ENCODE data around the gene LARGE1.

Gene LARGE1

GRCh38 chr22:33741025-33741424, 179.3 kb downstream of the LARGE1 start:
- DNase-seq (ENCODE audit: insufficient read length, low spot score) (no peak), FAIRE-seq (no peak)

DNA sequence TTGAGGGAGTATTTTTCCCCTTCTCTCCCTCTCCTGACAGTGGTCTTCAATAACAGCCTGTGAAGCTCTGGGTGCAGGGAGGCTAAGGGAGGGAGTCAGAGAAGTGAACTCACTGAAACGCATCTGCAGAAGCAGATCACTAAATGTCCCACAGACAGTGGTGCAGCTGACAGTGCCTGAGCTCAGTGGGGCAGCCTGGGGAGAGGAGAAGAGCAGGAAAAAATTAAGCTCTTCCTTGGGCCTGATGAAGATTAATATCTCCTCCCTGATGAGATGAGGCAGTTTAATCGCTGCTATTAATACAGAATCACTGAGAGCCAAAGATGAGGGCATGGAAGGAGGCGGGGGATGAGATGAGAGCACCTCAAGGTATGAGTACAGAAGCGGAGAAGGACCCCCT, 180.8 kb downstream of the LARGE1 start:
- no peak for FAIRE-seq
- no peak for DNase-seq (ENCODE audit: insufficient read length, low spot score)

DNA sequence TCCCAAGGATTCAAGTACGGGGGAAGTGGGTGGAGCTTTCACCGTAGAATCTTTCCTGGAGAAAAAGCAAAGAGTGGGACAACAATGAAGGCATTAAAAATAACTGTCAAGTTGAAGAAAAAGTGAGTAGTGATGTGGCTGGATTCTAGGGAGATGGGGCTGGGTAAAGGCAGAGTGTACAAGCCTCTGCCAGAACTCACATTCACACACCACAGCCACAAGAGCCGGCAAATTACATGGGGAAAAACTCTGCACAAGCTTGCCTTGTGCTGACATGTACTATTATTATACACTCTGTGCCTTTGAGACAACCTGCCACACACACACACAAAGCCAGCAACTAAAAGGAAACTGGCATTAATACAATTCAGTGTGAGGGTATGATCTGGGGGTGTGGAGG, 182.6 kb downstream of the LARGE1 start:
- DNase-seq (ENCODE audit: insufficient read length, low spot score) = no peak
- no peak for FAIRE-seq

DNA sequence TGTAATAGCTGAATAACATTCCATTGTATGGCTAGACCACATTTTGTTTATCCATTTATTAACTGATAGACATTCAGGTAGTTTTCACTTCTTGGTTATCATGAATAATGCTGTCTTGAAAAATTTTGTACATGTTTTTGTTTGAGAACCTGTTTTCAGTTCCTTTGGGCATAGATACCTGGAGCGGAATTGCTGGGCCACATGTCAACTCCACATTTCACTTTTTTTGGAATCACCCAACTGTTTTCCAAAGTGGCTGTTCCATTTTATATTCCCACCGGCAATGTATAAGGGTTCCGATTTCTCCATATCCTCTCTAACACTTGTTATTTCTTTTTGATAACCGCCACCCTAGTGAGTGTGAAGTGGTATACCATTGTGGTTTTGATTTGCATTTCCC, 184.3 kb downstream of the LARGE1 start:
- no peak for DNase-seq (ENCODE audit: insufficient read length, low spot score)
- no peak for FAIRE-seq

GRCh38 chr22:33728847-33729246, 191.4 kb downstream of the LARGE1 start:
- DNase-seq (ENCODE audit: insufficient read length, low spot score) = no peak
- FAIRE-seq = no peak

- no peak for FAIRE-seq
- no peak for DNase-seq (ENCODE audit: insufficient read length, low spot score)
Measured at GRCh38 chr22:33726294-33726734, 194.0 kb downstream of the LARGE1 start.

GRCh38 chr22:33723915-33724314, 196.4 kb downstream of the LARGE1 start:
- DNase-seq (ENCODE audit: insufficient read length, low spot score) (no peak), FAIRE-seq (no peak)

DNA sequence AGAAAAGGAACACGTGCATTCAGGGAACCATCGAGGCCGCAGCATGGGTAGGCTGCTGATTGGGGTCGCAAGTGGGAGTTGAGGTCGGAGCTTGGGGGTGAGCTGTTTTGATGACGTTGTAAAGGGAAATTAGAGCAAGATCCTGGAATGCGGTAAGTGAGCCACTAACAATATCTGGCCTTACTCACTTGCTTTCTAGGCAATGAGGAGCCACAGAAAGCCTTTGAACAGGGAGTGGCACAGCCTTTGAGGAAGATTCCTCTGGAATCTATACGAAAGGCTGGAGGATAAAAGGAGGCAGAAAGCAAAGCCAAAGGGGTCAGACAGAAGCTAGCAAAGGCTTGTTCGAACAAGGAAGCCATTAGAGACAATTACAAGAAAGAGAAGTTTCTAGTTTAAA, 197.5 kb downstream of the LARGE1 start:
- no peak for DNase-seq (ENCODE audit: insufficient read length, low spot score)
- no peak for FAIRE-seq

GRCh38 chr22:33720166-33720878, 200.0 kb downstream of the LARGE1 start:
- FAIRE-seq = no peak
- no peak for DNase-seq (ENCODE audit: insufficient read length, low spot score)

DNA sequence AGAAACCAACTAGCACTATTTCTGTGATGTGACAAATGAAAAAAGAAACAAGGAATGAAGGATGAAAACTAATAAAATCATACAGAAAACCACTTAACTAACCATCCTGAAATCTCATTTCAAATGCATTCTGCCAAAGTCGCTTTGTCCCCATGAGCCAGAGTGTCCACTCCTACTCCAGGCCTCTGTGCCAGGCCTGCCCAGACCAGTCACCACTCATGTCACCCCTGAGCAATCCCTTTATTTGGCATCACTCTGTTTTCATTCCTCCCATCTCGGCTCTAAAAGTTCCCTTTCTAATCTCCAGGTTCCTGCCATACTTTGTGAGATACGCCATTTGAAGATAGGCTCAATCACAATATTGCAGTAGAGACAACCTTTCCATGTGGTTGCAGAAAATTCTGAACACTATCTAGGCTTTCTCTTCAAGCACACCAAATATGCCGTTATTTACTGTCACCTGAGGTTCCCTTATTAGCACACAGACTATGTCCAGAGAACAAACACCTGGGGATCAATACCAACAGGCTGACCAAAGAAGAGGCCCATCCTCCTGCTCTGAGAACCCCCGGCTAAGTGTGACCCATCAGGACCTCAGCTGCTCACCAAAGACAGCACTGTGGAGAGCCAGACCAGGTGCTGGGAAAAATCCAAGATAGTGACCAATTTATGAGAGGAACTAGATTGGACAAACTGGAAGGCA, 202.4 kb downstream of the LARGE1 start:
- DNase-seq (ENCODE audit: insufficient read length, low spot score) (no peak), FAIRE-seq (no peak)

DNA sequence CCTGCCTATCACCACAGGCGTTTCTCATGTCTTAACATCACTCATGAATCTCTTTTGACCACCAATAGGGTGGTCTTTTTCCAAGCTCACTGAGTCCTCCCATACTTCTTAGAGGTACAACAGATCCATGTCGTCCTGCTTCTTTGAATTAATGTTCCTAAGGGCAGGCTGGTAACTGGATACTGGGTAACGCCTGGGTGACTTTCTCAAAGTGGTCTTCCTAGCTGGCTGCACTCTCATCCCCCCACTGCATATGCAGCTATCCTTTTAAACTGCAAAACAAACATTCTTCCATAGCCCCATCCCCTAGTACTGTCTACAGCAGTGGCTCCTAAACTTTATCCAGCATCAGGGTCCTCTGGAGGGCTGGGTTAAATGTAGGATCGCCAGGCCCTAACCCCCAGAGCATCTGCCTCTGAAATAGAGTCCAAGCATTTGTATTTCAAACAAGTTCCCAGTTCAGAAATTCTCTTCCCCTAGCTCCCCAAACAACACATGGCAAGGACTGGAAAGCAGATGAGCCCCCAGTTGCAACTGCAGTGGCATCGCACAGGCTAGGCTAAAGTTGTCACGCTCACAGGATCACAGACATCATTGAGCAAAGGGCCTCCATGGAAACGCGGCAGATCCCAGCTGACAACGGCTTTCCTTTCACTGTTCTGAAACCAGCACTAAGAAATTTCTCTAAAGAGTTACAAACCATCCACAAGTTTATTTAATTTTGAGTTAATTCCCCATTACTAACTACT, 204.9 kb downstream of the LARGE1 start:
- no peak for FAIRE-seq
- DNase-seq (ENCODE audit: insufficient read length, low spot score) = no peak

DNA sequence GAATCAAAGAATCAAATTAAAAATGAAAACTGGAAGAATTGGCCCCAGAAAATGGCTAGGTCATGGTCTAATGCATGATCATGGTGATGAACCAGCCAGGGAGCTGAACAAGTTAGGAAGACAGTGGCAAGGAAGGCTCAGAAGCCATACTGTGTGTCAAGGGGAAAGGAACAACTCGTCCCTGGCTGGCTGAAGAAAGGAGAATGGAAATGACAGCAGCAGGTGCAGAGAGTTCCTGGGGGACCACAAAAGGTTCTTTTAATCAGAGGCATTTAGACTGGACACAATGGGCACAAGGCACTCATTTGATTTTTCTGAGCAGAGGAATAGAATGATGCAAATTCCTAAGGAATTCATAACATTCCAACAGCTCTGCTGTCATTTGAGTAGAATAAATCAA, 209.9 kb downstream of the LARGE1 start:
- DNase-seq (ENCODE audit: insufficient read length, low spot score) = no peak
- no peak for FAIRE-seq

DNA sequence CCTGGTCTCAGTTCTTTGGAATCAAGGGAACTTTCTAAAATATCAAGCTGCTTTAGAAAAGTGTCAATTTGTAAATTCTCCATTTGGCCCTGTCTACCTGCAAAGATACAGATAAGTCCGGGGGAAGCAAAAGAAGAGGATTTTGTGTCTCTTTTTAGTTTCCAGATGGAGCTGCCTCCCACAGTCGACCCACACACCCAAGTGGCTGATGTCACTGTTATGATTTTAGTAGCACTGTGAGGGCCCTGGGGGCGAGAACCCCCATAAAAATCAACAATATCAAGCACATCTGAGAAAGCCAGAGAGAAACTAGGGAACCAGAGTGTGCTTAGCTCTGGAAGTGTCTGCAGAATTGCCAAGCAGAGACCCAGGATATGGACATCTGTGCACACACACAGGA, 212.7 kb downstream of the LARGE1 start:
- DNase-seq (ENCODE audit: insufficient read length, low spot score) (no peak), FAIRE-seq (no peak)

DNA sequence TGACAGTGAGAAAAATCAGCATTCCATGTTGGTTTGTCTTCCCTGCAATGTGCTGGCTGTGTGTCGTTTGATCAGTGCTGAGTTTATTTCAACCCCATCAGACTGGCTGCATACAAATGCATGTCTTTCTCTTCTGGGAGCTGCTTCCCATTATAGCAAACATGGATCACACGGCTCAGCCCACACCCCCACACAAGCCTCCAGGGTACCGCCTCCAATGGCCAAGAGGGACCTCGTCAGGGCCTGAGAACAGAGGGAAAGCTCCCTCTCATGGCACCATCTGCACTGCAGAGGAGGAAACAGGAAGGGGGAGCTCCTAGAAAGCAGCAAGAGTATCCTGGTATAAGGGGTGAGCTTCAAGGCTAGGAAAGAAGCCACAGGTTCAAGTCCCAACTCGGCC, 214.2 kb downstream of the LARGE1 start:
- no peak for DNase-seq (ENCODE audit: insufficient read length, low spot score)
- FAIRE-seq = no peak

GRCh38 chr22:33699176-33699575, 221.1 kb downstream of the LARGE1 start:
- FAIRE-seq (no peak), DNase-seq (ENCODE audit: insufficient read length, low spot score) (no peak)

DNA sequence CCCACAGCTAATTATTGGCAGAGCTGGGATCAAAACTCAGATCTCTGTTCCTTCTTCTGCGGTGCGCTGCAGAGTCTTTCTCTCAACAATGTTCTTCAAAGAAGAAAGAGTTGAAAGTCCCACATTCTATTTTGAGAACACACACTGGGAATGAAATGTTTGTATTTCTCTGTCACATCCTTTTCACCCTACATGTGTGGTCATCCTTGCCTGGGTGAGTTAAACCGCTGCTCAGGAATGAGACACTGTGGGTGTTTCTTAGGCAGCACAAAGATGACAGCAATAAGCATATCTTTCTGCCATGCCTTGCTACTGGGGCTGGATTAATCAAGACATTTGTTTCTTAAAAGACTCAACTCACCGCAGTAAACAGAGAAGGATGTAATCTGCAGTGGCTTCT, 222.6 kb downstream of the LARGE1 start:
- FAIRE-seq (no peak), DNase-seq (ENCODE audit: insufficient read length, low spot score) (no peak)

DNA sequence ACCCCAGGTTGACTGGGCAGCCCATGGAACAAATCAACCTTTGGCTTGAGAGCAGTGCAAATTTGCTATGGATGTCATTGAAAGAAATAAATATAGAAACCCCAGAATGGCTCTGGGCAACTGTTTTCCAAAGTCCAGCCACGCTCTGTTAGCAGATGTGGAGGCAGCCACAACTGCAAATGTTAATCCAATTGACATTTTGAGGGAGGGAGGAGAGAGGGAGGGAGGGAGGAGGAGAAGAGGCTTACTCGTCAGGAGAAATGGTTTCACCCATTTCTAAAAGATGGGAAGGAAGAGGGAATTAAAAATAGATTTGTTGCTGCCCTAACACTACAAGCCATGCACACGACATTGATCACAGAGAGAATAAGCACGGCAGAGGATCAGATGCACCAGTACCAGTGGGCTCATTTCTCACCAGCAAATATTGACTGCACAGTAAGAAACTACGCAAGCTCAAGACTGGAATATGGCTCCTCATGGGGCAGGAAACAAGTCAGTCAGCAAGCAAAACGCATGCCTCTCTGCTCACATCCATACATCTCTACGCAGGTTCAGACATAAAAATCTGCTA, 229.1 kb downstream of the LARGE1 start:
- FAIRE-seq (no peak), DNase-seq (ENCODE audit: insufficient read length, low spot score) (no peak)

- DNase-seq (ENCODE audit: insufficient read length, low spot score) = no peak
- FAIRE-seq = no peak
Measured at GRCh38 chr22:33688903-33689302, 231.4 kb downstream of the LARGE1 start.

GRCh38 chr22:33687464-33687863, 232.8 kb downstream of the LARGE1 start:
- FAIRE-seq (no peak), DNase-seq (ENCODE audit: insufficient read length, low spot score) (no peak)

- FAIRE-seq (no peak), DNase-seq (ENCODE audit: insufficient read length, low spot score) (no peak)
Measured at GRCh38 chr22:33684087-33684486, 236.2 kb downstream of the LARGE1 start.

DNA sequence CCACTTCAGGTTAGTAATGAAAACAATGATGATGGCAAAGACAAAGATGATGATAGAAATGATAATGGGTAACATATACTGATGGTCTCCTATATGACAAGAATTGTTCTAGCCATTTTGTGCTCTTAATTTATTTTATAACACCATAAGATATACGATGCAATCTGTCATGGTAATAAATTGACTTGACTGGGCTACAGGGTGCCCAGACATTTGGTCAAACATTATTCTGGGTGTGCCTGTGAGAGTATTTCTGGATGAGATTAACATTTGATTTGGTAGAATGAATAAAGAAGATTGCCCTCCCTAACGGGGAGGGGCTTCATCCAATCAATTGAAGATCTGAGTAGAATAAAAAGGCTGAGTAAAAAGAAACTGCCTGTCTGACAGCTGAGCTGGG, 237.3 kb downstream of the LARGE1 start:
- no peak for FAIRE-seq
- no peak for DNase-seq (ENCODE audit: insufficient read length, low spot score)

Data from GM19239 (cell line).